Osteoblast (primary cell): Measurements from ENCODE around the gene ZBTB24. TPM values are rescaled to one million over a fixed set of nuclear protein-coding genes. Genes with fewer than 3 reads are reported as not detected.

Source experiments
- DNase-seq: peaks from one replicate; pipeline ENCODE4 v3.0.0; 2011; ENCODE audit warnings: low spot score, mixed read lengths; ENCODE audit not compliant: insufficient read length; ENCODE audit errors: missing footprints
- H2AFZ ChIP-seq: 2 replicates; pipeline ENCODE4 v1.6.0; 2011; ENCODE audit warnings: mild to moderate bottlenecking, low read length
- H3K27ac ChIP-seq: 2 replicates; pipeline ENCODE4 v1.5.1; 2011; ENCODE audit warnings: mild to moderate bottlenecking, low read depth, low read length, moderate library complexity
- H3K27me3 ChIP-seq: 2 replicates; pipeline ENCODE4 v1.6.0; 2012; ENCODE audit warnings: mild to moderate bottlenecking, control low read depth, inconsistent platforms, low read length, moderate library complexity; ENCODE audit not compliant: insufficient read depth
- H3K36me3 ChIP-seq: 2 replicates; pipeline ENCODE4 v1.5.1; 2011; ENCODE audit warnings: mild to moderate bottlenecking, low read length, control low read depth, moderate library complexity; ENCODE audit not compliant: insufficient read depth
- H3K4me1 ChIP-seq: 2 replicates; pipeline ENCODE4 v1.5.1; 2011; ENCODE audit warnings: mild to moderate bottlenecking, low read length, control low read depth, moderate library complexity; ENCODE audit not compliant: insufficient read depth
- H3K4me2 ChIP-seq: 2 replicates; pipeline ENCODE4 v1.6.0; 2011; ENCODE audit warnings: mild to moderate bottlenecking, low read length; ENCODE audit not compliant: insufficient read depth
- H3K4me3 ChIP-seq: fragments of 200-600 bp; sonication (generic); 3 replicates; pipeline ENCODE4 v1.5.1; 2012; ENCODE audit warnings: mild to moderate bottlenecking, low read length, inconsistent platforms; ENCODE audit not compliant: insufficient read depth
- H3K79me2 ChIP-seq: 2 replicates; pipeline ENCODE4 v1.6.0; 2012; ENCODE audit warnings: mild to moderate bottlenecking, low read length, control low read depth, inconsistent platforms; ENCODE audit not compliant: insufficient read depth
- H3K9me3 ChIP-seq: 2 replicates; pipeline ENCODE4 v1.5.1; 2011; ENCODE audit warnings: low read depth, low read length, control low read depth
- H4K20me1 ChIP-seq: 2 replicates; pipeline ENCODE4 v1.6.0; 2012; ENCODE audit warnings: mild to moderate bottlenecking, low read length, control low read depth; ENCODE audit not compliant: insufficient read depth
- total RNA-seq: library from RNA; depleted of rRNA; stranded (reverse); fragments of >200 nt; gene quantifications from 2 replicates; pipeline ENCODE4 v1.2.3, GENCODE V29; 2012
- TF ChIP-seq, protein P1 (sequence below): IDR thresholded peaks from 2 replicates; pipeline ENCODE4 v1.5.1; 2011; ENCODE audit warnings: mild to moderate bottlenecking, low read depth, low read length, moderate library complexity; ENCODE audit errors: extremely low read depth

Gene ZBTB24
- total RNA-seq, 1 donor, result 8.7 TPM

DNA sequence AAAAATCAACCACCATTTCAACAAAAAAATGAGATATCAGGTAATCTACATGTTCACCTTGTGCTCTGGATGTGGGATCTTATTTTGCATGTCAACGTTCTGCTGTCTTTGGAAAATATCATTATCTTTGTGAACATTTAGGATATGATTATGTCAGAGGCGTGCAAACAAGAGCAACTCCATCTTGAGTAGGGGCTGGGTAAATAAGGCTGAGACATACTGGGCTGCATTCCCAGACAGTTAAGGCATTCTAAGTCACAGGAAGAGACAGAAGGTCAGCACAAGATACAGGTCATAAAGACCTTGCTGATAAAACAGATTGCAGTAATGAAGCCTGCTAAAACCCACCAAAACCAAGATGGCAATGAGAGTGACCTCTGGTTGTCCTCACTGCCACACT is 28.8 kb upstream of the ZBTB24 start:
- DNase-seq, result no peak
- H3K9me3 ChIP-seq, result no peaks in the 10 kb centered on the region
- H4K20me1 ChIP-seq, result no peaks in the 10 kb centered on the region
- H3K27ac ChIP-seq, result no peak overlapping the region
- no peak overlapping the region for H3K4me2 ChIP-seq
- TF ChIP-seq, protein P1, sequence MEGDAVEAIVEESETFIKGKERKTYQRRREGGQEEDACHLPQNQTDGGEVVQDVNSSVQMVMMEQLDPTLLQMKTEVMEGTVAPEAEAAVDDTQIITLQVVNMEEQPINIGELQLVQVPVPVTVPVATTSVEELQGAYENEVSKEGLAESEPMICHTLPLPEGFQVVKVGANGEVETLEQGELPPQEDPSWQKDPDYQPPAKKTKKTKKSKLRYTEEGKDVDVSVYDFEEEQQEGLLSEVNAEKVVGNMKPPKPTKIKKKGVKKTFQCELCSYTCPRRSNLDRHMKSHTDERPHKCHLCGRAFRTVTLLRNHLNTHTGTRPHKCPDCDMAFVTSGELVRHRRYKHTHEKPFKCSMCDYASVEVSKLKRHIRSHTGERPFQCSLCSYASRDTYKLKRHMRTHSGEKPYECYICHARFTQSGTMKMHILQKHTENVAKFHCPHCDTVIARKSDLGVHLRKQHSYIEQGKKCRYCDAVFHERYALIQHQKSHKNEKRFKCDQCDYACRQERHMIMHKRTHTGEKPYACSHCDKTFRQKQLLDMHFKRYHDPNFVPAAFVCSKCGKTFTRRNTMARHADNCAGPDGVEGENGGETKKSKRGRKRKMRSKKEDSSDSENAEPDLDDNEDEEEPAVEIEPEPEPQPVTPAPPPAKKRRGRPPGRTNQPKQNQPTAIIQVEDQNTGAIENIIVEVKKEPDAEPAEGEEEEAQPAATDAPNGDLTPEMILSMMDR, result no peak
- no peak overlapping the region for H2AFZ ChIP-seq
- no peaks in the 10 kb centered on the region for H3K36me3 ChIP-seq
- no peaks in the 10 kb centered on the region for H3K27me3 ChIP-seq
- no peaks in the 10 kb centered on the region for H3K79me2 ChIP-seq
- H3K4me3 ChIP-seq, result no peak overlapping the region
- H3K4me1 ChIP-seq, result peaks cover 31% of the 10 kb centered on the region

DNA sequence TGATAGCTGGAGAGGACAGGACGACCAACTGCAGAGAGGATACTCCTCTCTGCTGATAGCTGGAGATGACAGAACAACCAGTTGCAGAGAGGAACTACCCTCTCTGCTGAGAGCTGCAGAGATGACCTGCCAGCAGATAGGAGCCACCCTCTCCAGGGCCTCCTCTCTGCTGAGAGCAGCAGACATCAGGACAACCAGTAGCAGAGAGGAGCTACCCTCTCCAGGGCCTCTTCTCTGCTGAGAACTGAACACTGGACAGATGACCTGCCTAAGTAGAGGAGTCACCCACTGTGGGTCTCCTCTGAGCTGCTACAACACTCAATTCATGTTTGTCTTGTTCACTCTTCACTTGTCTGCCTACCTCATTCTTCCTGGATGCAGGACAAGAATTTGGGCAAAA is 27.3 kb upstream of the ZBTB24 start:
- Histone ChIP-seq H3K36me3 (no peaks in the 10 kb centered on the region), H3K27me3 (peaks cover 3% of the 10 kb centered on the region), H3K4me2 (no peak overlapping the region), H3K9me3 (no peaks in the 10 kb centered on the region), H3K4me1 (peaks cover 24% of the 10 kb centered on the region), H3K79me2 (no peaks in the 10 kb centered on the region), H3K4me3 (no peak overlapping the region), H3K27ac (no peak overlapping the region), H4K20me1 (no peaks in the 10 kb centered on the region), H2AFZ (no peak overlapping the region)
- DNase-seq, result no peak
- TF ChIP-seq, protein P1, result no peak

DNA sequence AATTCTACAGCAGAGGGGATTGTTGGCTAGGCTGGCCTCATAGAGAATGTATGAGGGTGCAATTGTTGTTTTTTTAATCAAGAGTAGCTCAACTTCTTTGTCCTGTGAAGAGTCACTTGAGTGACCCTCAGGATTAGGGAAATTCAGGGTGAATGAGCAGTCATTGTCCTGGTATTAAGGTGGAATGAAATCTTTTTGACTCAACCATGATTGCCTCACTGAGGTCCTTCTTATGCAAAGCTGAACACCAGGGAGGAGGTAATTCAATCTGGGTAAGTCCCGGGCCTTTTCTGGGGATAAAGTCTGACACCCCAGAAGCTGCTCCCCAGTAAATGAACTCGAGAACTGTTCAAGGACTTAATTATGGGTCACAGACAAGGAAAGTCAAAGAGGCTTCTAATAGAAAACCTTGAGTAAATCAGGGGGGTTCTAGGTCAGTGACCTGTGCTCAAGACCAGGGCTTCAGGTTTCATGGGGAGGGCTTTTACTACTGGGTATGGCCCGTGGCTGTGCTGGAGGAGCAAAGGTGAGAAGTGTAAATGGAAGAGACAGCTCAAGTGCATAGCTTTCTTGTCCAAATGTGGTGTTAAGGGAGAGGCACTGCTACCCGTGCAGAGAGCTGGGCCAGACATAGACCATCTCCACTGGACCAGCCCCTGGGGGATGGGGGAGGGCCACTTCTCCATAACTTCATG is 25.3 kb upstream of the ZBTB24 start:
- no peak overlapping the region for H2AFZ ChIP-seq
- no peaks in the 10 kb centered on the region for H3K79me2 ChIP-seq
- TF ChIP-seq, protein P1, result no peak
- H3K4me1 ChIP-seq, result peaks cover 9% of the 10 kb centered on the region
- no peaks in the 10 kb centered on the region for H4K20me1 ChIP-seq
- DNase-seq, result no peak
- no peaks in the 10 kb centered on the region for H3K9me3 ChIP-seq
- no peaks in the 10 kb centered on the region for H3K36me3 ChIP-seq
- H3K4me2 ChIP-seq, result no peak overlapping the region
- H3K4me3 ChIP-seq, result no peak overlapping the region
- peaks cover 3% of the 10 kb centered on the region for H3K27me3 ChIP-seq
- H3K27ac ChIP-seq, result no peak overlapping the region

DNA sequence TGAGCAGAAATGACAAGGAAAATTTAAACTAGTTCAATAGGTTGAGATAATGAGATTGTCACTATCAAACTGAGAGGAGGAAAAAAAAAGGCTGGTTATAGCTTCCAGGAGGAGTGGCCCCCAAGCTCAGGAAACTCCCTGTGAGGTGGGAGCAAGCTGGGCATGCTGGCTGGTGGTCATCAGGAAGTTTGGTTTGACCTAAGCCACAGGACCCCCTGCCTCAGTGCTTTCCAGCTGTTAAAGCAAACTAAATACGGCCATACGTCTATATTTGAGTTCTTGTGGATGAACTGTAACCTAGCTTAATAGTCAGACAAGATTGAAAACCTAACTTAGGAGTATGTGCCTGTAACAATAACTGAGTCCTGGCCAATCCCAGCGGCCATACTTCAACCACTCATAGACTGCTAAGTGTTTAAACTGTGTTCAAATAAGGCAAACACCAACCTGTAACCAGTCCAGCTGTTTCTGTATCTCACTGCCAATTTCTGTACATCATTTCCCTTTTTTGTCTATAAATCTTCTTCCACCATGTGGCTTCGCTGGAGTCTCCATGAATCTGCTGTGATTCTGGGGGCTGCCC is 24.6 kb upstream of the ZBTB24 start:
- no peaks in the 10 kb centered on the region for H3K36me3 ChIP-seq
- peaks cover 3% of the 10 kb centered on the region for H3K27me3 ChIP-seq
- TF ChIP-seq, protein P1, result no peak
- no peaks in the 10 kb centered on the region for H3K79me2 ChIP-seq
- no peak overlapping the region for H3K27ac ChIP-seq
- no peak overlapping the region for H3K4me2 ChIP-seq
- H4K20me1 ChIP-seq, result no peaks in the 10 kb centered on the region
- no peaks in the 10 kb centered on the region for H3K9me3 ChIP-seq
- no peak overlapping the region for H3K4me3 ChIP-seq
- no peak for DNase-seq
- H3K4me1 ChIP-seq, result peaks cover 5% of the 10 kb centered on the region
- no peak overlapping the region for H2AFZ ChIP-seq
